COR-L47 (cell line): ENCODE results near the gene ARNT2.

Experiments
- DNase-seq: peaks from one replicate; lab custom pipeline; 2025; lab: John Stamatoyannopoulos, UW

ARNT2 gene

GRCh38 chr15:80442728-80443403 lies 38.7 kb downstream of the ARNT2 start:
- DNase-seq, result no peak

GRCh38 chr15:80444680-80445251 lies 40.6 kb downstream of the ARNT2 start:
- no peak for DNase-seq

GRCh38 chr15:80445300-80446041 lies 41.3 kb downstream of the ARNT2 start:
- no peak for DNase-seq

GRCh38 chr15:80447077-80447476 lies 42.9 kb downstream of the ARNT2 start:
- DNase-seq, result no peak

- no peak for DNase-seq
These were observed 45.6 kb downstream of the ARNT2 start for GRCh38 chr15:80449825-80450224.

- DNase-seq, result no peak
These were observed 46.7 kb downstream of the ARNT2 start for GRCh38 chr15:80450811-80451321.

GRCh38 chr15:80452166-80452565 lies 48.0 kb downstream of the ARNT2 start:
- no peak for DNase-seq

GRCh38 chr15:80455051-80455648 lies 51.0 kb downstream of the ARNT2 start:
- DNase-seq, result no peak

- peak; percentile 65 for DNase-seq
These were observed 51.7 kb downstream of the ARNT2 start for GRCh38 chr15:80455668-80456442.

DNA sequence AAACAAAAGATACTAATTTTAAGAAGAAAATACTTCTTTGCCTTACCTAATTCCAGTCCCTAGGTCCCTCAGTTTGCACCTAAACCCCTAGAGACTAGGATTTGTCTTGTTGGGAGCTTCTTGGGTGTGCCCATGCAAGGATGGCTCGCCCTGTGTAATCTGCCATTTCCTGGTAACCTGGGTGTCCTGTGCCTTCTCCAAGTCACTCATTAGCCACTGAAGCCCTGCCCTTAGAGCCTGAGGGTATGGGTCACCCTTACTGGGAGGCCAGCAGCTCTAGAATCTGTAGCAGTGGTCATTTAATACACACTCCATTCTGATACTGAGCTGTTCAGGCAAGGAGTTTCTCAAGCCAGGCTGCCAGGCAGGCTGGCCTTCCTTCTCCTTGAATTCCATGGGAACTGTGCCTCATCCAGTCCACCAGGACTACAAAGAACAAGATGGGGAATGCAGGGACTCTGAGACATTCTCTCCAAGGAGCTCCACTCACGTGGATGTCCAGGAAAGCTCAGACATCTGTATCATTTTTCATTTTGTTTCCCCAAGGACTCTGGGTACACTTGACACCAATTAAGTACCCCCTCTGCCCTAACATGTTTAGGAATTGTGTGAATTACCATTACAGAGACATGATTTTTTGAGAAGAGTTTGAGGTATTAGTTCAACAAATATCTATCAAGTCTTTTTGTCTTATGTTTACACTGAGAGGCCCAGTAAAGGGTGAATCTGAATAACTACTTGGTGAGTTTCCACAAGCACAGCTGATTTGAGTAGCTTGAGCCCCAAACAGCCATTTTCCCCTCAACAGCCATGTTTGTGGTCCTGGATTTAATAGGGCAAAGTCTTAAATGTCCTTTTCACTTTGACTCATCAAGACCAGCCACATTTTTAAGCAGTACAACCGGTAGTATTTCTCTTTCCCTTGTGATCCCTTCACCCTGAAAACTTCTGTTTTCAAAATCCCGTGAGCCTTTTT lies 52.6 kb downstream of the ARNT2 start:
- DNase-seq, result no peak

DNA sequence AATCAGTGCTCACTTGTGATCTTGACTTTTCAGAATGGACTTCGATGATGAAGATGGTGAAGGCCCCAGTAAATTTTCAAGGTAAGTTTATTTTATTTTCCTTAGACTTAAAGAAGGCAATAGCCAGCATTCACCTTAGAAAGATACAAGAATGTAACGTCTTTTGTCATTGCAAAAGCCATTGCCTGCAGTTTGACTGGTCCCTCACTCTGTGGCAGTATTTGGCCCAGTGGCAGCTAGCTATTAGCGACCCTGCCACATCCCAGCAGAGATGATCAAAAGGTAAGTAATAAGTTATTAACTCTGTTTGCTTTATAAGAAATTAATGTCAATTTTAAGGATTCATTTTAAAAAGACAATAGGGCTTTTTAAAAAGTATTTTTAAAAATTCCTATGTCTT lies 53.7 kb downstream of the ARNT2 start:
- DNase-seq, result no peak

DNA sequence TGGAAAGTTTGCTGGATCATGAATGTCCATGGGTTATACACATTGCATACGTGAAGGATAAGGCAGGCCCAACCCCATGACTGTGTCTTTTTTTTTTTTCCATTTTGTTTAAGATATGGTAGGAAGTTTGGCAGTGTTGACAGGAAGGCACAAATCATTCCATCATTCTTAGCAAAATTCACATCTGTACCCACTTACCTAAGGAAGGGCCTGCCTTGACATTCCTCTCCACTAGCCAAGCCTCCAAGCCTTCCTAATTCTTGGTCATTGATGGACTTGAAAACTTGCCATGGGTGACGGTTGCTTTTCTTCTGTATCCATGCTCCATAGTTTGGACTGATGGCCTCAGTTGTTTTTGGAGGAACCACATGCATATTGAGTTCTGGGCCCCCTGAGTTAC lies 54.4 kb downstream of the ARNT2 start:
- DNase-seq, result no peak

GRCh38 chr15:80459380-80459779 lies 55.2 kb downstream of the ARNT2 start:
- no peak for DNase-seq

DNA sequence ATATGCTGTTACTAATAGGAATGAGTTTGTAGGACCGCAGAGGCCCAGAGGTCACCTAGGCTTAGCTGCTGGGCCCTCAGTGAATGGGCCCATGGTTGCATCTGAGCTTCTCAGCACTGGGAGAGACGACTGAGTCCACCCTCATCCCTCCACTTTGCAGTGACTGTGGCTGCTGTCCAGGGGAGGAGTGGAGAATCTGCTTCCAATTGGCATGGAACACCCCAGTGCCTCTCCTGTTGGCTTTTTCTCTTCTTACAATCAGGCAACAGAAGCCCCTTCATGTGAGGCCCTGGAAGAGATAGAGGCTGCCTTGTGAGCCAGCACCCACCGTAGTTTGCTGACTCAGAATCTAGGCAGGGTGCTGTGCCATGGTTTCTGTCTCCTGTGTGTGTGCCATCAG lies 55.6 kb downstream of the ARNT2 start:
- no peak for DNase-seq

- DNase-seq, result no peak
These were observed 57.3 kb downstream of the ARNT2 start for GRCh38 chr15:80461356-80462095.

GRCh38 chr15:80462111-80462510 lies 57.9 kb downstream of the ARNT2 start:
- DNase-seq, result no peak

DNA sequence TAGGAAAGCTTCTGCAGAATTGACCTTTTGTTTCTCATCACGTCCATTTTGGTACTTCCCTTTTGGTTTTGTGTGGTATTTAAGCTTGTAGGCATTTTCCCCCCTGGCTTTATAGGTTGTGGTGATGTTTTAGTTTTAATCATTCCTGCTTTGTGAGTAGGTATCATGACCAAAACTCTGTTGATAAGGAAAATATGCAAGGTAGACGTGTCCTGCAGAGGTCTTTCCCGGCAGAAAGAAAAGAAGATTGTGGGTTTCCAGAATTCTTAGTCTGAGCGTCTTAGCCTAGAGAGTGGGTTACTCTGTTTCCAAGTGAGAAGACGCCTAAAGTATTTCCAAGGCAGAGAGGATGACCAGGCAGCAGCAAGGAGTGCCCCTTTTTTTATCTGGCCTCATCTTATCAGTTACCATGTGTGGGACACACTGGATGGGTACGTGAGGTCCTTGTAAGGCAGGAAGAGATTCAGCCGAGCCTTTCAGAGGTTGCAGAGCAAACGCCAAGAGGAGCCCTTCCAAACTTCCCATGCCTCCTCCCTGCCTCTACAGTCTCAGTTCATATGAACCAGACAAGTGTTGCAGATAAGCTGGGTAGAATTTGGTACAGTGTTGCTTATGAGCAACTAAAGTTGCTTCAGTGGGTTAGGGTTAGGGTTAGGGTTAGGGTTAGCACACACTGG lies 58.8 kb downstream of the ARNT2 start:
- DNase-seq, result no peak

- no peak for DNase-seq
These were observed 60.9 kb downstream of the ARNT2 start for GRCh38 chr15:80464951-80465625.

DNA sequence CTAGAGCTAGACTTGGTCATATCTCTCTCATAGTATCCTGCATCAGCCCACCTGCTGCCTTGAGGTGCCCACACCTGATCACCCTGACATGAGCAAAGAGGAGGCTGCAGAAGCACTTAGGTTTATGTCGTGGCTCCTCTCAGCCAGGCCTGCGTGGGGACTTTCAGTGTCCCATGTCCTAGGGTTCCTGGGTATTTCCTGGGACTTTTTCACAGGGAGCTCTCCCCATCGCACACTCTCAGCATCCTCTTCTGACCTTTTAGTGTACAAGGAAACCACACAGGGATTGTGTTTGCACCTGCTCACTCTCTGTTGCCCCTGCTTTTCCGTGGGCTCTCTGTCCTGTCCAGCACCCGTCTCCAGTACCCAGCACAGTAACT lies 61.4 kb downstream of the ARNT2 start:
- DNase-seq, result no peak
